GM15510 (cell line): Measurements from ENCODE around the gene SLC22A9.

Source experiments
- POLR2A ChIP-seq: IDR thresholded peaks from 3 replicates; pipeline ENCODE4 v1.6.1; 2011; ENCODE audit warnings: borderline replicate concordance; ENCODE audit not compliant: insufficient read length; ENCODE audit errors: extremely low read depth

Gene SLC22A9

GRCh38 chr11:63417174-63417852 is 47.7 kb downstream of the SLC22A9 start:
- TF ChIP-seq POLR2A, result no peak

DNA sequence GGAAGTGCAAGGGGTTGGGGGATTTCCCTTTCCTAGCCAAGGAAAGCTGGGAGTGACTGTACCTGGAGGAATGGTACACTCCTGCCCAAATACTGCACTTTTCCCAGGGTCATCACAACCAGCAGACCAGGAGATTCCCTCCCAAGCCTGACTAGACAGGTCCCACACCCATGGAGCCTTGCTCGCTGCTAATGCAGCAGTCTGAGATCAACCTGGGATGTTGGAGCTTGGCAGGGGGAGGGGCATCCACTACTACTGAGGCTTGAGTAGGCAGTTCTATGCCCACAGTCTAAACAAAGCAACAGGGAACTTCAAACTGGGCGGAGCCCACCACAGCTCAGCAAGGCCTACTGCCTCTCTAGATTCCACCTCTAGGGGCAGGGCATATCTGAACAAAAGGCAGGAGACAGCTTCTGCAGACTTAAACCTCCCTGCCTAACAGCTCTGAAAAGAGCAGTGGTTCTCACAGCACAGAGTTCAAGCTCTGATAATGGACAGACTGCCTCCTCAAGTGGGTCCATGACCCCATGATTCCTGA is 58.5 kb downstream of the SLC22A9 start:
- no peak for TF ChIP-seq POLR2A

DNA sequence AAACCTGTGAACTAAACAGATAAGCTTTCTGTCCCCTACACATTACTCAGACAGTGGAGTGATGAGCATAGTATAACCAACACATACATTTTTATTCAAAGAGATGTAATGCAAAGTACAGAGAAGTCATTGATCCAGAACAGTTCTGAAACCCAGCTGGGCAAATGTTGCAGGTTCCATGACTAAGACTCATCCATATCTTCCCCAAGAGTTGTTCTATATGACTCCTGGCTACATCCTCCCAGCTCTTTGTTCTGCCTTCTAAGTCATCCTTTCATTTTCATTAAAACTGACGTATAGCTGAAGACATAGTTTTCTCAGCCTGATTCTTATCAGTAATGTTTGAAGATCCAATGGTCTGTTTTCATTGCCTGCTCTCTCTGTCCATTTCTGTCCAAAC is 74.1 kb downstream of the SLC22A9 start:
- TF ChIP-seq POLR2A, result no peak

- TF ChIP-seq POLR2A, result no peak
Observed at GRCh38 chr11:63444160-63444559, 74.6 kb downstream of the SLC22A9 start.

DNA sequence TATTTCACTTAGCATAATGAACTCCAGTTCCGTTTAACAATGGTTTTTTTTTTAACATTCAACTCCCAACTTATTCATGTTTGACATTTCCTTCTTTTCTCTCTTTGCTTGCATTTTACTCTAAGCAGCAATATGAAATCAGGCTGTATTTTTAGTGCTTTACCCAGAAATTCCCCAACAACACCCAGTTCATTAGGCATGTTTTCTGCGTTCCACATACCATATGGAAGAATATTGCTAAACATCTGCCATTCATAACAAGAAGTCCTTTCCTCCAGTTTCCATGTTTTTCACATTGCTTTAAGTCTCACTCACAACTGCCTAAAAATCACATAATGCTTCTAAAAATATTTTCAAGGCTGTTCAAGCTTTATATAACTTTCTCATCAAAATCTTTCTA is 75.5 kb downstream of the SLC22A9 start:
- TF ChIP-seq POLR2A, result no peak

- TF ChIP-seq POLR2A, result no peak
Observed at GRCh38 chr11:63445720-63446119, 76.1 kb downstream of the SLC22A9 start.

- TF ChIP-seq POLR2A, result no peak
Observed at GRCh38 chr11:63448646-63449045, 79.1 kb downstream of the SLC22A9 start.

DNA sequence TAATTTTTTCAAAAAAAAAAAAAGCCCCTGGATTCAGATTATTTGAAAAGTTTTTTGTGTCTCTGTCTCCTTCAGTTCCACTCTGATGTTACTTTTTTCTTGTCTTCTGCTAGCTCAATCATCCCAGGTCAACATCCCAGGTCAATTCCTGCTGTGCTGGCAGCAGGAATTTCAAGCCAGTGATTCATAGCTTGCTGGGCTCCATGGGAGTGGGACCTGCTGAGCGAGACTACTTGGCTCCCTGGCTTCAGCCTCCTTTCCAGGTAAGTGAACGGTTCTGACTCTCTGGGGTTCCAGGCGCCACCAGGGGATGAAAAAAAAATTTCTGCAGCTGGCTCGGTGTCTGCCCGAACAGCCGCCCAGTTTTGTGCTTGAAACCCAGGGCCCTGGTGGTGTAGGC is 90.0 kb downstream of the SLC22A9 start:
- TF ChIP-seq POLR2A, result no peak
